Right renal cortex interstitium (tissue), 3 donors: ENCODE data around the gene NR4A2. TPM values are rescaled to one million over a fixed set of nuclear protein-coding genes. Genes with fewer than 3 reads are reported as not detected.

Experiments
- polyA plus RNA-seq, 3 donors: library from polyadenylated mRNA; unstranded; fragments of 120-200 nt; gene quantifications; one replicate each; pipeline ENCODE4 v1.2.1, GENCODE V29; 2013; ENCODE audit not compliant: insufficient read length in 3 of 3

The NR4A2 gene
- polyA plus RNA-seq, 3 donors = 0.35 to 0.82 (median 0.54) TPM

Other genes with a start within 250 kb of the NR4A2 start
- 10 to 100 TPM; 20.5 to 28.3 (median 22.8) TPM for gene GPD2, start 103.7 kb upstream of the NR4A2 start, polyA plus RNA-seq